Breast epithelium (tissue), 4 donors: ENCODE results near the gene AP5S1. TPM values are rescaled to one million over a fixed set of nuclear protein-coding genes. Genes with fewer than 3 reads are reported as not detected.
"Not testable (repeated sequence)": the region's sequence is repeated elsewhere in the genome, so short reads cannot be mapped to it uniquely, and the experiment has no call there.

Experiments
- DNase-seq, 2 donors: peaks; one replicate each; pipeline ENCODE4 v3.0.0-alpha.2; 2019; ENCODE audit warnings: low spot score in 2 of 2
- H3K27ac ChIP-seq, 2 donors: fragments of 200-600 bp; sonication (generic) in 1 of 2; one replicate each; pipeline ENCODE4 v1.5.1; 2016 to 2019; ENCODE audit warnings: mild to moderate bottlenecking in 1 of 2
- H3K27me3 ChIP-seq, 2 donors: fragments of 200-600 bp; sonication (generic) in 1 of 2; one replicate each; pipeline versions ENCODE4 v1.5.1 to v1.6.0; 2017 to 2019; ENCODE audit warnings: control low read depth in 1 of 2, mild to moderate bottlenecking in 1 of 2
- H3K36me3 ChIP-seq: fragments of 200-600 bp; one replicate; pipeline ENCODE4 v1.5.1; 2019
- H3K4me1 ChIP-seq, 2 donors: fragments of 200-600 bp; sonication (generic); one replicate each; pipeline ENCODE4 v1.5.1; 2016 to 2019; ENCODE audit warnings: control low read depth in 1 of 2
- H3K4me3 ChIP-seq, 3 donors: fragments of 200-600 bp; sonication (generic); 1 replicate in 2 of 3; 2 replicates in 1 of 3; pipeline ENCODE4 v1.5.1; 2016 to 2019; ENCODE audit warnings: mild to moderate bottlenecking in 3 of 3, moderate library complexity in 2 of 3
- H3K9me3 ChIP-seq, 2 donors: fragments of 200-600 bp; sonication (generic) in 1 of 2; one replicate each; pipeline ENCODE4 v1.5.1; 2016 to 2019; ENCODE audit warnings: control low read depth in 1 of 2
- POLR2A ChIP-seq: fragments of 450-650 bp; IDR thresholded peaks from one replicate; pipeline ENCODE4 v1.6.1; 2016; ENCODE audit warnings: antibody characterized with exemption, mild to moderate bottlenecking, moderate library complexity
- POLR2AphosphoS5 ChIP-seq, 3 donors: sonication (generic); formaldehyde crosslinking; IDR thresholded peaks; one replicate each; pipeline ENCODE4 v1.6.1; 2017; ENCODE audit warnings: antibody characterized with exemption in 3 of 3
- intact Hi-C: fragments of 100-400 bp; cut with DNase I; formaldehyde crosslinking; loops from one replicate; pipeline ENCODE4 v1.15.1; 2023; ENCODE audit warnings: low total_unique reads
- total RNA-seq, 3 donors: library from RNA; depleted of rRNA; stranded (reverse); fragments of >200 nt; gene quantifications; one replicate each; pipeline ENCODE4 v1.1.0, GENCODE V29; 2016
- TF ChIP-seq, protein P1 (sequence below), 3 donors: fragments of 450-650 bp; IDR thresholded peaks; one replicate each; pipeline ENCODE4 v1.5.1; 2016 to 2017; ENCODE audit warnings: antibody characterized with exemption in 3 of 3, mild to moderate bottlenecking in 3 of 3, moderate library complexity in 3 of 3

AP5S1 gene
- total RNA-seq, 3 donors from 2014 or later: 11.1 to 13.8 (median 11.8) TPM

GRCh38 chr20:3825526-3825925 lies 5.2 kb downstream of the AP5S1 start:
- TF ChIP-seq POLR2AphosphoS5 (IDR thresholded peaks at IDR 0.05): no peak
- no peak for TF ChIP-seq POLR2A
- TF ChIP-seq, protein P1, sequence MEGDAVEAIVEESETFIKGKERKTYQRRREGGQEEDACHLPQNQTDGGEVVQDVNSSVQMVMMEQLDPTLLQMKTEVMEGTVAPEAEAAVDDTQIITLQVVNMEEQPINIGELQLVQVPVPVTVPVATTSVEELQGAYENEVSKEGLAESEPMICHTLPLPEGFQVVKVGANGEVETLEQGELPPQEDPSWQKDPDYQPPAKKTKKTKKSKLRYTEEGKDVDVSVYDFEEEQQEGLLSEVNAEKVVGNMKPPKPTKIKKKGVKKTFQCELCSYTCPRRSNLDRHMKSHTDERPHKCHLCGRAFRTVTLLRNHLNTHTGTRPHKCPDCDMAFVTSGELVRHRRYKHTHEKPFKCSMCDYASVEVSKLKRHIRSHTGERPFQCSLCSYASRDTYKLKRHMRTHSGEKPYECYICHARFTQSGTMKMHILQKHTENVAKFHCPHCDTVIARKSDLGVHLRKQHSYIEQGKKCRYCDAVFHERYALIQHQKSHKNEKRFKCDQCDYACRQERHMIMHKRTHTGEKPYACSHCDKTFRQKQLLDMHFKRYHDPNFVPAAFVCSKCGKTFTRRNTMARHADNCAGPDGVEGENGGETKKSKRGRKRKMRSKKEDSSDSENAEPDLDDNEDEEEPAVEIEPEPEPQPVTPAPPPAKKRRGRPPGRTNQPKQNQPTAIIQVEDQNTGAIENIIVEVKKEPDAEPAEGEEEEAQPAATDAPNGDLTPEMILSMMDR (IDR thresholded peaks at IDR 0.05): no peak
- intact Hi-C loops: no loop called here
- no peak for DNase-seq
- H3K4me3 ChIP-seq: no peak overlapping the region
- H3K4me1 ChIP-seq: peaks cover 0 to 4% of the 10 kb centered on the region in 2 donors
- H3K27me3 ChIP-seq: no peaks in the 10 kb centered on the region
- no peak overlapping the region for H3K27ac ChIP-seq
- peaks cover 7% of the 10 kb centered on the region for H3K36me3 ChIP-seq
- no peaks in the 10 kb centered on the region for H3K9me3 ChIP-seq

DNA sequence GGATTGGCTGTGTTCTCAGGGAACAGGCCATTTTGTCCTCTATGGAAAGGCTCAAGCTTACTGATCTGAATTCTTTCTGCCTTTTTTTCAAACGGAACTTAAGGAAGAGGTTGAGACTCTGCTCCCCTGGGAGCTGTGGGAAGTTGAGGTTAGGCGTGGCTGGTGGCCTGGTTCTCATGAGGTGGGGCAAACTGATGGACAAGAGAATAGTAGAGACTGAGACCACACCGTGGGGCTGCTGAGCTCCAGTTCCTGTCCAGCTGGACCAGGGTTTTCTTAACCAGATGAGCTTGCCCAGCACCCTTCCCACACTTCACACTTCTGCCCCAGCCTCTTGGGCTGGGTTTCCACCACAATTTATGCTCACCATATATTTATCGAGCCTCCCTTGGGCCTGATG lies 6.1 kb downstream of the AP5S1 start:
- H3K4me1 ChIP-seq: peaks cover 0 to under 1% of the 10 kb centered on the region in 2 donors
- H3K36me3 ChIP-seq: peaks cover 7% of the 10 kb centered on the region
- no peaks in the 10 kb centered on the region for H3K27me3 ChIP-seq
- intact Hi-C loops: no loop called here
- no peak for DNase-seq
- TF ChIP-seq POLR2AphosphoS5 (IDR thresholded peaks at IDR 0.05): no peak
- TF ChIP-seq, protein P1 (IDR thresholded peaks at IDR 0.05): no peak
- TF ChIP-seq POLR2A: no peak
- H3K4me3 ChIP-seq: no peak overlapping the region
- no peak overlapping the region for H3K27ac ChIP-seq
- H3K9me3 ChIP-seq: no peaks in the 10 kb centered on the region

DNA sequence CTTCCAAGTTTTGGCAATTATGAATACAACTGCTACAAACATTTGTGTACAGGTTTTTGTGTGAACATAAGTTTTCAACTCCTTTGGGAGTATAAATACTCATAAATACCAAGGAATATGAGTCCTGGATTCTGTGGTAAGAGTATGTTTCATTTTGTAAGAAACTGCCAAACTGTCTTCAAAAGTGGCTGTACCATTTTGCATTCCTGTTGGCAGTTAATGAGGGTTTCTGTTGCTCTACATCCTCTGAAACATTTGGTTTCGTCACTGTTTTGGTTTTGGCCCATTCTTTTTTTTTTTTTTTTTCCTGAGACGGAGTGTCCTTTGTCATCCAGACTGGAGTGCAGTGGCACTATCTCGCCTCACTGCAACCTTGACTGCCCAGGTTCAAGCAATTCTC lies 8.5 kb downstream of the AP5S1 start:
- H3K27me3 ChIP-seq: no peaks in the 10 kb centered on the region
- intact Hi-C loops: no loop called here
- DNase-seq: no peak
- TF ChIP-seq, protein P1 (IDR thresholded peaks at IDR 0.05): no peak
- TF ChIP-seq POLR2A: no peak
- no peak for TF ChIP-seq POLR2AphosphoS5 (IDR thresholded peaks at IDR 0.05)
- no peak overlapping the region for H3K27ac ChIP-seq
- H3K9me3 ChIP-seq: no peaks in the 10 kb centered on the region
- no peaks in the 10 kb centered on the region for H3K4me1 ChIP-seq
- H3K4me3 ChIP-seq: no peak overlapping the region
- peaks cover 4% of the 10 kb centered on the region for H3K36me3 ChIP-seq

- H3K27me3 ChIP-seq, H3K27ac ChIP-seq, H3K4me1 ChIP-seq, intact Hi-C loops, DNase-seq, H3K36me3 ChIP-seq, H3K4me3 ChIP-seq, H3K9me3 ChIP-seq: not testable (repeated sequence)
Observed at GRCh38 chr20:3829891-3830290, 9.5 kb downstream of the AP5S1 start.

- intact Hi-C loops: no loop called here
- TF ChIP-seq POLR2A: no peak
- no peak for TF ChIP-seq POLR2AphosphoS5 (IDR thresholded peaks at IDR 0.05)
- TF ChIP-seq, protein P1 (IDR thresholded peaks at IDR 0.05): no peak
- Histone ChIP-seq H3K4me3 (no peak overlapping the region), H3K27ac (no peak overlapping the region), H3K9me3 (no peaks in the 10 kb centered on the region), H3K27me3 (no peaks in the 10 kb centered on the region), H3K36me3 (no peaks in the 10 kb centered on the region), H3K4me1 (no peaks in the 10 kb centered on the region)
- DNase-seq: no peak
Observed at GRCh38 chr20:3836132-3836531, 15.8 kb downstream of the AP5S1 start.

DNA sequence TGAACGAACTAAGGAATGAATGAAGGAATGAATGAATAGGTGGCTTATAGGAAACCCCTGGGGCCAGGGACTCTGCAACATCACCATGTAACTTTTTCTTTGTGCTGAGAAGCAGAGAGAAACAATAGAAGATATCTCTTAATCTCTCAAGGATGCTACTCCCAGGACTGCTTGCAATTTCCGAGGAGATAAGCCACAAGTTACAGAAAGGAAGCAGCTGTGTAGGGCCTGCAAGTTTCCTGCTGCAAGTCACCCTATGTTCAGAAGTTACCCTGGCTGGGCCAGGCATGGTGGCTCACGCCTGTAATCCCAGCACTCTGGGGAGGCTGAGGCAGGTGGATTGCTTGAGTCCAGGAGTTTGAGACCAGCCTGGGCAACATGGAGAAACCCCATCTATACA lies 19.0 kb downstream of the AP5S1 start:
- intact Hi-C loops: no loop called here
- DNase-seq: no peak
- Histone ChIP-seq H3K9me3 (no peaks in the 10 kb centered on the region), H3K4me1 (no peaks in the 10 kb centered on the region), H3K36me3 (no peaks in the 10 kb centered on the region), H3K27me3 (no peaks in the 10 kb centered on the region), H3K27ac (no peak overlapping the region), H3K4me3 (no peak overlapping the region)
- TF ChIP-seq, protein P1 (IDR thresholded peaks at IDR 0.05): no peak
- TF ChIP-seq POLR2AphosphoS5 (IDR thresholded peaks at IDR 0.05): no peak
- no peak for TF ChIP-seq POLR2A

DNA sequence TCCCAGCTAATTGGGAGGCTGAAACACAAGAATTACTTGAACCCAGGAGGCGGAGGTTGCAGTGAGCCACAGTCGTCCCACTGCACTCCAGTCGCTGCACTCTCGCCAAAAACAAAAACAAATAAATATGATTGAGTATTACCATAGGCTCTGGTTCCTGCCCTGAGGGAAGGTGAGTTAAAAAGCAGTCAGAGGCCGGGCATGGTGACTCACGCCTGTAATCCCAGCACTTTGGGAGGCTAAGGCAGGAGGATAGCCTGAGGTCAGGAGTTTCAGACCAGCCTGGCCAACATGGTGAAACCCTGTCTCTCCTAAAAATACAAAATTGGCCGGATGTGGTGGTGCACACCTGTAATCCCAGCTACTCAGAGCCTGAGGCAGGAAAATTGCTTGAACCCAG lies 19.9 kb downstream of the AP5S1 start:
- intact Hi-C loops, H3K27me3 ChIP-seq, H3K9me3 ChIP-seq, DNase-seq, H3K4me3 ChIP-seq, H3K27ac ChIP-seq, H3K36me3 ChIP-seq, H3K4me1 ChIP-seq: not testable (repeated sequence)
